Left lung (tissue), 10 donors: ENCODE results near the gene TRANK1. TPM values are rescaled to one million over a fixed set of nuclear protein-coding genes. Genes with fewer than 3 reads are reported as not detected.

Experiments
- ATAC-seq: fragments of 200-7000 bp; cut with Tn5 transposase; one replicate; pipeline ENCODE4 v1.9.1; 2020; ENCODE audit warnings: moderate library complexity
- DNase-seq, 4 donors: peaks; one replicate each; pipeline ENCODE4 v3.0.0-alpha.2; 2013 to 2020
- H3K27ac ChIP-seq, 2 donors: fragments of 200-600 bp; sonication (generic) in 1 of 2; one replicate each; pipeline versions ENCODE4 v1.5.0 to v1.8.0; 2020 to 2021
- H3K27me3 ChIP-seq, 2 donors: fragments of 200-600 bp; sonication (generic) in 1 of 2; one replicate each; pipeline versions ENCODE4 v1.5.0 to v1.8.0; 2020 to 2021
- H3K36me3 ChIP-seq, 2 donors: fragments of 200-600 bp; sonication (generic) in 1 of 2; one replicate each; pipeline versions ENCODE4 v1.5.0 to v1.8.0; 2020 to 2021
- H3K4me1 ChIP-seq, 2 donors: fragments of 200-600 bp; one replicate each; pipeline ENCODE4 v1.8.0; 2021
- H3K4me3 ChIP-seq, 2 donors: fragments of 200-600 bp; sonication (generic) in 1 of 2; one replicate each; pipeline versions ENCODE4 v1.5.0 to v1.8.0; 2020 to 2021; ENCODE audit warnings: mild to moderate bottlenecking in 1 of 2
- H3K9me3 ChIP-seq, 2 donors: fragments of 200-600 bp; sonication (generic) in 1 of 2; one replicate each; pipeline versions ENCODE4 v1.5.0 to v1.8.0; 2020 to 2021
- intact Hi-C, 2 donors: fragments of 100-400 bp; cut with DNase I; formaldehyde crosslinking; loops; one replicate each; pipeline versions ENCODE4 v1.11.2 to v1.14.2; 2022
- polyA plus RNA-seq, 6 donors: library from polyadenylated mRNA; unstranded; fragments of 120-200 nt; gene quantifications; one replicate each; pipeline ENCODE4 v1.2.1, GENCODE V29; 2013; ENCODE audit not compliant: insufficient read length in 6 of 6
- total RNA-seq, 2 donors: library from RNA; stranded (reverse); fragmentation: NEBNext Ultra II Directional; extraction: Animal tissue kit (Norgen Biotek cat#: 25700); gene quantifications; one replicate each; pipeline ENCODE4 v1.2.1, GENCODE V29; 2021
- TF ChIP-seq, protein P1 (sequence below), 2 donors: fragments of 200-600 bp; sonication (generic) in 1 of 2; IDR thresholded peaks; one replicate each; pipeline versions ENCODE4 v1.5.0 to v1.8.0; 2021; ENCODE audit warnings: antibody characterized with exemption in 2 of 2
- donor health status: DM: no; HTN: yes; CAD: no.
- donor health status: DM: no; HTN: no; CAD: no.

The TRANK1 gene
- total and polyA plus RNA-seq, 8 donors, result 23.5 to 26.6 (median 26.1) TPM

DNA sequence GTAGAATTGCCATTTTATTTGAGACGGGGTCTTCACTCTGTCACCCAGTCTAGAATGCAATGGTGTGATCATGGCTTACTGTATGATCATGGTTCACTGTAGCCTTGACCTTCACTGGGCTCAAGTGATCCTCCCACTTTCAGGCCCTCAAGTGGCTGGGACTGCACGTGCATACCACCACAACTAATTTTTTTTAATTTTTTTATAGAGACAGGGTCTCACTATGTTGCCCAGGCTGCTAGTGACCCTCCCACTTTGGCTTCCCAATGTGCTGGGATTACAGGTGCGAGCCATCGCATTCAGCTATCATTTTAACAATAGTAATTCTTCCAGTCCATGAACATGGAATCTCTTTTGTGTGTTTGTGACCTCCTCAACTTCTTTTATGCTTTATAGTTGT lies 36.2 kb upstream of the TRANK1 start:
- Histone ChIP-seq H3K9me3 (peaks cover 0 to 18% of the 10 kb centered on the region in 2 donors), H3K36me3 (peaks cover 0 to 46% of the 10 kb centered on the region in 2 donors), H3K27me3 (no peaks in the 10 kb centered on the region), H3K4me1 (no peaks in the 10 kb centered on the region), H3K27ac (no peak overlapping the region), H3K4me3 (no peak overlapping the region)
- DNase-seq (no peak), ATAC-seq (no peak)
- TF ChIP-seq, protein P1, sequence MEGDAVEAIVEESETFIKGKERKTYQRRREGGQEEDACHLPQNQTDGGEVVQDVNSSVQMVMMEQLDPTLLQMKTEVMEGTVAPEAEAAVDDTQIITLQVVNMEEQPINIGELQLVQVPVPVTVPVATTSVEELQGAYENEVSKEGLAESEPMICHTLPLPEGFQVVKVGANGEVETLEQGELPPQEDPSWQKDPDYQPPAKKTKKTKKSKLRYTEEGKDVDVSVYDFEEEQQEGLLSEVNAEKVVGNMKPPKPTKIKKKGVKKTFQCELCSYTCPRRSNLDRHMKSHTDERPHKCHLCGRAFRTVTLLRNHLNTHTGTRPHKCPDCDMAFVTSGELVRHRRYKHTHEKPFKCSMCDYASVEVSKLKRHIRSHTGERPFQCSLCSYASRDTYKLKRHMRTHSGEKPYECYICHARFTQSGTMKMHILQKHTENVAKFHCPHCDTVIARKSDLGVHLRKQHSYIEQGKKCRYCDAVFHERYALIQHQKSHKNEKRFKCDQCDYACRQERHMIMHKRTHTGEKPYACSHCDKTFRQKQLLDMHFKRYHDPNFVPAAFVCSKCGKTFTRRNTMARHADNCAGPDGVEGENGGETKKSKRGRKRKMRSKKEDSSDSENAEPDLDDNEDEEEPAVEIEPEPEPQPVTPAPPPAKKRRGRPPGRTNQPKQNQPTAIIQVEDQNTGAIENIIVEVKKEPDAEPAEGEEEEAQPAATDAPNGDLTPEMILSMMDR (IDR thresholded peaks at IDR 0.05), result no peak
- intact Hi-C loops, result no loop called here

DNA sequence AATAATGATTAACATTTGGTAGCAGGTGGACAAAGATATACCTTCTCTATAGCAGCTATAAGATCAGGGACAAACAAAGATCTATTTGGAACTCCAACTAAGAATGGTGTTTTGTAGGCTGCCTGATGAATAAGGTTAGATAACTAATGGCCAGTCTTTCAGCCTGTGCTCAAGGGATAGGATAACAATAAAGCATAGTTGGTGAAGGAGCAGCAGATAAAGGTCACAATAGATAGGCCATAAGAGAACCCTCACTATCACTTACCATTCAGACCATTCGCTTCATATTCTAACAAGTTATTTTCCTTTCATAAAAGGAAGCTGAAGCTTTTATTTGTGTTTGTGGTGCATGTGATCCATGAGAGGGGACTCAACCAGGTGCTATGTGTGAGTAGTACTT lies 28.3 kb upstream of the TRANK1 start:
- DNase-seq (no peak), ATAC-seq (no peak)
- H3K4me1 ChIP-seq, result peaks cover 2 to 14% of the 10 kb centered on the region in 2 donors
- H3K27me3 ChIP-seq, result no peaks in the 10 kb centered on the region
- H3K36me3 ChIP-seq, result no peaks in the 10 kb centered on the region
- H3K4me3 ChIP-seq, result no peak overlapping the region
- intact Hi-C loops, result no loop called here
- TF ChIP-seq, protein P1 (IDR thresholded peaks at IDR 0.05), result no peak
- no peak overlapping the region for H3K27ac ChIP-seq
- H3K9me3 ChIP-seq, result no peaks in the 10 kb centered on the region

DNA sequence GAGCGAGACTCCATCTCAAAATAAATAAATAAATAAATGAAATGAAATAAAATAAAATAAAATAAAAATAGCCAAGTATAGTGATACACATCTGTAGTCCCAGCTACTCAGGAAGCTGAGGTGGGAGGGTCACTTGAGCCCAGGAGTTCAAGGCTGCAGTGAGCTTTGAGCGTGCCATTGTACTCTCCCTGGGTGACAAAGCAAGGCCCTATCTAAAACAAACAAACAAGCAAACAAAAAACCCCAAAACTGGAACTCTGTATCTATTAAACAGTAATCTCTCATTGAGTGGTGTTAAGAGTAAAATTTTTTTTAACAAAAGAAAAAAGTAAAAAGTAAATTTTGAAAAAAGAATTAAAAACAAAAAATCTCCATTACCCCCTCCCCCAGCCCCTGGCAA lies 27.3 kb upstream of the TRANK1 start:
- Histone ChIP-seq H3K27ac (no peak overlapping the region), H3K27me3 (no peaks in the 10 kb centered on the region), H3K4me3 (no peak overlapping the region), H3K9me3 (no peaks in the 10 kb centered on the region), H3K36me3 (no peaks in the 10 kb centered on the region), H3K4me1 (peaks cover 2 to 14% of the 10 kb centered on the region in 2 donors)
- DNase-seq (no peak), ATAC-seq (no peak)
- TF ChIP-seq, protein P1 (IDR thresholded peaks at IDR 0.05), result no peak
- intact Hi-C loops, result no loop called here

DNA sequence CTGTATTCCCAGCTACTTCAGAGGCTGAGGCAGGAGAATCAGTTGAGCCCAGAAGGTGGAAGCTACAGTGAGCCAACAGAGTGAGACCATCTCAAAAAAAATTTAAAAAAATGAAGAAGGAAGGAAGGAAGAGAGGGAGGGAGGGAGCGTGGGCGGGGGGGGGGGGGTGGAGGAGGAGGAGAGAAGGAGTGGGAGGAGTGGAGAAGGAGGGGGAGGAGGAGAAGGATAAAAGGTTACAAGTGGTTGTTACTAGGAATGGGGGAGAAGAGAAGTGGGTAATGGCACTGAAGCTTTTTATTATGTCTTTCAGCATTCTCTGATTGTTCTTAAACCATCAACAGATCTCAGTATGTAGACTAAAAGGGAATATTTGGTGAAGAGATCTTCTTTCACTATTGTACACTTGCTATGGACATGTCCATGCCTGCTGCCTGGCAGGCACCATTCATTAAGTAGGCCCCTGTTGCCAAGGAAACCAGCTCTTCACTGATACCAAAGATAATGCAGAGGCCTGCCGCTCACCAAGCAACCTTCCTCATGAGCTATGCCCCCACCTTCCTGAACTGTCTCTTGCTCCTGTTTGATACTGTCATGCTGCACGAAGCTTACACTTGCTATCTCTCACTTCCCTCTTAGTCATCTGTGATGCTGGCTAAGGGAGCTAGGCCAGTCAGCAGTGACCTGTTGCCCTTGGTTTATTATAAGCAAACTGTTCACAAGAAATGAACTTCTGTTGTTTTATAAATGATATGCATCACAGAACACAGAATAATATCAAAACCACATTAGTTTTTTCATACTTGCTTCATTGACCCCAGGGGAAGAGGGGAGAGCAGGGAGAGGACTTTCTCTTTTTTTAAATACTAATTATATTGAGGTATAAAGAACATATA lies 24.9 kb upstream of the TRANK1 start:
- no peak for DNase-seq
- Histone ChIP-seq H3K4me1 (peaks cover 2 to 17% of the 10 kb centered on the region in 2 donors), H3K27ac (no peak overlapping the region), H3K36me3 (no peaks in the 10 kb centered on the region), H3K9me3 (no peaks in the 10 kb centered on the region), H3K4me3 (no peak overlapping the region), H3K27me3 (no peaks in the 10 kb centered on the region)
- ATAC-seq, result peak; percentile 75
- intact Hi-C loops, result loop anchor here in 1 of 2 donors (10.0 kb wide), 1 partner anchor 235 kb away; no protein-coding TSS in a partner anchor
- TF ChIP-seq, protein P1 (IDR thresholded peaks at IDR 0.05), result no peak

DNA sequence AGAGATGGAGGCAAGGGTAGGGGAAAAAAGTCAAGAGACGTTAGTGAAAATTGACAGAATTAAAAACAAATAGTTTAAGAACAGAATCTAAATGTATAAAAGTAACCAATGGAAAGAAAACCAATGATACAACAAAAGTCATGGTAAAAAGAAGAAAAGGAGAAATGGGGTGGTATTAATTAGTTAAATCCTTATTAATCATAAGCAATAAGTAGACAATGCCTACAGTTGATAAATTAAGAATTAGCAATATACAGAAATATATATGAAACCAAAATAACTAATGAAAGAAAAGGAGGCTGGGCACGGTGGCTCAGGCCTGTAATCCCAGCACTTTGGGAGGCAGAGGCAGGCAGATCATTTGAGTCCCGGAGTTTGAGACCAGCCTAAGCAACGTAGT lies 24.2 kb upstream of the TRANK1 start:
- intact Hi-C loops, result loop anchor here in 1 of 2 donors (10.0 kb wide), 1 partner anchor 234 kb away; no protein-coding TSS in a partner anchor
- Histone ChIP-seq H3K9me3 (no peaks in the 10 kb centered on the region), H3K27ac (no peak overlapping the region), H3K4me3 (no peak overlapping the region), H3K36me3 (no peaks in the 10 kb centered on the region), H3K27me3 (no peaks in the 10 kb centered on the region), H3K4me1 (peaks cover 2 to 20% of the 10 kb centered on the region in 2 donors)
- ATAC-seq (no peak), DNase-seq (no peak)
- TF ChIP-seq, protein P1 (IDR thresholded peaks at IDR 0.05), result no peak
